Left forelimb (tissue), 1 donor: ENCODE measurements around the gene GTPBP4.
A peak's percentile ranks its signal among the peaks of the same experiment; 100 is the strongest.

Experiments used
- DNase-seq: peaks from one replicate; pipeline ENCODE4 v3.0.0-alpha.2; 2018; ENCODE audit warnings: low spot score

Gene GTPBP4

GRCh38 chr10:966466-967235 is 21.6 kb upstream of the GTPBP4 start:
- no peak for DNase-seq

GRCh38 chr10:968546-969199 is 19.6 kb upstream of the GTPBP4 start:
- no peak for DNase-seq

GRCh38 chr10:969473-970150 is 18.6 kb upstream of the GTPBP4 start:
- no peak for DNase-seq

- DNase-seq, result no peak
These were observed 17.7 kb upstream of the GTPBP4 start for GRCh38 chr10:970311-971149.

GRCh38 chr10:971150-971542 is 17.1 kb upstream of the GTPBP4 start:
- DNase-seq, result no peak

- no peak for DNase-seq
These were observed 16.6 kb upstream of the GTPBP4 start for GRCh38 chr10:971613-972012.

GRCh38 chr10:972763-973162 is 15.5 kb upstream of the GTPBP4 start:
- DNase-seq, result no peak

- DNase-seq, result no peak
These were observed 14.0 kb upstream of the GTPBP4 start for GRCh38 chr10:974038-974784.

- no peak for DNase-seq
These were observed 13.5 kb upstream of the GTPBP4 start for GRCh38 chr10:974785-975074.

- no peak for DNase-seq
These were observed 11.9 kb upstream of the GTPBP4 start for GRCh38 chr10:976316-976715.

GRCh38 chr10:978826-979421 is 9.3 kb upstream of the GTPBP4 start:
- DNase-seq, result peak; percentile 31

GRCh38 chr10:980468-981093 is 7.7 kb upstream of the GTPBP4 start:
- peak; percentile 9 for DNase-seq

- DNase-seq, result no peak
These were observed 4.8 kb upstream of the GTPBP4 start for GRCh38 chr10:983401-983800.

- no peak for DNase-seq
These were observed 4.1 kb upstream of the GTPBP4 start for GRCh38 chr10:983971-984655.

- no peak for DNase-seq
These were observed 2.9 kb upstream of the GTPBP4 start for GRCh38 chr10:985361-985760.

GRCh38 chr10:986137-986825 is 2.0 kb upstream of the GTPBP4 start:
- DNase-seq, result no peak

GRCh38 chr10:986881-987619 is 1.2 kb upstream of the GTPBP4 start:
- no peak for DNase-seq

GRCh38 chr10:987620-987869 is 689 bp upstream of the GTPBP4 start:
- DNase-seq, result no peak
